Right atrium auricular region (tissue), 2 donors: Measurements from ENCODE around the gene IRF2BP1. TPM values are rescaled to one million over a fixed set of nuclear protein-coding genes. Genes with fewer than 3 reads are reported as not detected.
A peak's percentile ranks its signal among the peaks of the same experiment; 100 is the strongest.

Source experiments
- DNase-seq: peaks from one replicate; pipeline ENCODE4 v3.0.0-alpha.2; 2019; ENCODE audit warnings: low spot score
- H3K27ac ChIP-seq, 2 donors: fragments of 200-600 bp; sonication (generic); 1 replicate in 1 of 2; 2 replicates in 1 of 2; pipeline ENCODE4 v1.5.1; 2016 to 2019
- H3K27me3 ChIP-seq, 2 donors: fragments of 200-600 bp; sonication (generic); one replicate each; pipeline versions ENCODE4 v1.5.1 to v1.6.0; 2017 to 2019
- H3K36me3 ChIP-seq: fragments of 200-600 bp; sonication (generic); one replicate; pipeline ENCODE4 v1.5.1; 2016
- H3K4me1 ChIP-seq, 2 donors: fragments of 200-600 bp; sonication (generic); one replicate each; pipeline versions ENCODE4 v1.5.1 to v1.6.0; 2017 to 2019
- H3K4me3 ChIP-seq, 2 donors: fragments of 200-600 bp; sonication (generic); 1 replicate in 1 of 2; 2 replicates in 1 of 2; pipeline ENCODE4 v1.5.1; 2017 to 2019; ENCODE audit warnings: mild to moderate bottlenecking in 1 of 2, moderate library complexity in 1 of 2
- H3K9me3 ChIP-seq, 2 donors: fragments of 200-600 bp; sonication (generic); one replicate each; pipeline ENCODE4 v1.5.1; 2019
- CTCF ChIP-seq, 2 donors: fragments of 200-600 bp; sonication (generic); IDR thresholded peaks; one replicate each; pipeline ENCODE4 v1.5.1; 2019; ENCODE audit warnings: antibody characterized with exemption in 2 of 2
- total RNA-seq, 2 donors: library from RNA; depleted of rRNA; stranded (reverse); fragments of >200 nt; gene quantifications; one replicate each; pipeline ENCODE4 v1.1.0, GENCODE V29; 2016

IRF2BP1 gene
- total RNA-seq, 2 donors from 2014 or later: 24.2 to 30.5 TPM

GRCh38 chr19:45906221-45906620, 20.3 kb upstream of the IRF2BP1 start:
- TF ChIP-seq CTCF (IDR thresholded peaks at IDR 0.05): no peak
- no peaks in the 10 kb centered on the region for H3K9me3 ChIP-seq
- no peak overlapping the region for H3K27ac ChIP-seq
- H3K36me3 ChIP-seq: no peaks in the 10 kb centered on the region
- no peak for DNase-seq
- no peak overlapping the region for H3K4me3 ChIP-seq
- no peaks in the 10 kb centered on the region for H3K27me3 ChIP-seq
- H3K4me1 ChIP-seq: peaks cover 0 to 12% of the 10 kb centered on the region in 2 donors

GRCh38 chr19:45905011-45905410, 19.1 kb upstream of the IRF2BP1 start:
- H3K4me3 ChIP-seq: no peak overlapping the region
- no peaks in the 10 kb centered on the region for H3K9me3 ChIP-seq
- DNase-seq: no peak
- no peaks in the 10 kb centered on the region for H3K27me3 ChIP-seq
- no peak for TF ChIP-seq CTCF (IDR thresholded peaks at IDR 0.05)
- peaks cover 0 to 24% of the 10 kb centered on the region in 2 donors for H3K4me1 ChIP-seq
- no peaks in the 10 kb centered on the region for H3K36me3 ChIP-seq
- H3K27ac ChIP-seq: no peak overlapping the region

- Histone ChIP-seq H3K27ac (peak overlapping the region; percentile 80 to 85), H3K9me3 (no peaks in the 10 kb centered on the region), H3K36me3 (peaks cover 15% of the 10 kb centered on the region), H3K27me3 (no peaks in the 10 kb centered on the region), H3K4me3 (peak overlapping the region; percentile 59 to 79), H3K4me1 (peaks cover 0 to 24% of the 10 kb centered on the region in 2 donors)
- peak; percentile 96 for DNase-seq
- TF ChIP-seq CTCF (IDR thresholded peaks at IDR 0.05): no peak
Observed at GRCh38 chr19:45902651-45903625, 17.0 kb upstream of the IRF2BP1 start.

DNA sequence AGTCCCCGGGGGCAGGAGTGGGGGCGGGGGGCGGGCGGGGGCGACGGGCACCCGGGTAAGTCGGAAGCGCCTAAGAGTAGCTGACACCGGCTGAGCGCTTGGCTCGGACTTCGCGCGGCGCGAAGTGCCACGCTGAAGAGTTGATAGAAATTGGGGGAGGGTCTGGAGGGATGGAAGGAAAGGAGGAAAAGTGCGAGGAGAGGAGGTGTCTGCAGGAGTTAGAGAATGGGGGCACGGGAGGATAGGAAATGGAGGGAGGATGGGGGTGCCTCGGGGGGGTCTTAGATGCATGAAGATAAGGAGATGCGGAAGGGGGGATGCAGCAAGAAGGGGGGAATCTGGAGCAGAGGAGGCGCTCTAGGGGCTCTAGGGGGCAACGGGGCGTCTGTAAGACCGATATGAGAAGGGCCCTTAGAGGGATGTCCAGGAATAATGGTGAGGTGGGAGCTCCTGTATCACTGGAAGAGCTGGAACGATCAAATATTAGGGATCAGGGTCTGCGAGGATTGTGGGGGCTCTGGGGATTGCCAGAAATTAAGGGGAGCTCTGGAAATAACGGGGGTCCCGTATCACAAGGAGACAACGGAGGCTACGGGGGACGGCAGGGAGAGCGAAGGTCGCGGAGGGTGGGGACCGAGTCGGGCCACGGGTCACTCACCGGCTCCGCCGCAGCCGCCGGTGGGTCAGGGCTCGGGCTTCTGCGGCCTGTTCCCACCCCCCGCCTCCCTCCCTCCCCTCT, 16.1 kb upstream of the IRF2BP1 start, which contains the start of gene MYPOP:
MYPOP (minus strand) TSS at position 702 of the 739 bp plus-strand sequence. CDS start 840 bp downstream, outside the sequence.
- DNase-seq: no peak
- TF ChIP-seq CTCF (IDR thresholded peaks at IDR 0.05): no peak
- no peaks in the 10 kb centered on the region for H3K27me3 ChIP-seq
- peaks cover 0 to 24% of the 10 kb centered on the region in 2 donors for H3K4me1 ChIP-seq
- H3K27ac ChIP-seq: peak within 1 kb of the TSS; percentile 80 to 85
- peaks cover 15% of the 10 kb centered on the region for H3K36me3 ChIP-seq
- no peaks in the 10 kb centered on the region for H3K9me3 ChIP-seq
- peak within 1 kb of the TSS; percentile 59 to 79 for H3K4me3 ChIP-seq

- DNase-seq: peak; percentile 68
- Histone ChIP-seq H3K27ac (peak overlapping the region; percentile 61 to 85), H3K36me3 (peaks cover 15% of the 10 kb centered on the region), H3K27me3 (no peaks in the 10 kb centered on the region), H3K4me1 (peaks cover 0 to 24% of the 10 kb centered on the region in 2 donors), H3K4me3 (peak overlapping the region; percentile 59 to 79), H3K9me3 (no peaks in the 10 kb centered on the region)
- TF ChIP-seq CTCF (IDR thresholded peaks at IDR 0.05): no peak
Observed at GRCh38 chr19:45901432-45901911, 15.5 kb upstream of the IRF2BP1 start.
